A549 (cell line): Measurements from ENCODE around the gene TBX2. TPM values are rescaled to one million over a fixed set of nuclear protein-coding genes. Genes with fewer than 3 reads are reported as not detected.
A peak's percentile ranks its signal among the peaks of the same experiment; 100 is the strongest.

Source experiments
- ATAC-seq, 2 experiments: fragments of 200-7000 bp in 1 of 2; fragments of >200 bp in 1 of 2; cut with Nextera tagmentation in 1 of 2; cut with Tn5 transposase in 1 of 2; 3 replicates each; pipeline versions ENCODE4 v1.8.0 to v1.9.1; 2018 to 2020; ENCODE audit warnings: mild to moderate bottlenecking in 1 of 2, moderate library complexity in 1 of 2
- CTCF ChIA-PET: fragments of 300-600 bp; sonication (Branson Sonifier 250); formaldehyde crosslinking; extraction: SDS; loops from one replicate; lab custom pipeline; 2021; ENCODE audit warnings: antibody characterized with exemption, inconsistent platforms; lab: Yijun Ruan, JAX
- POLR2A ChIA-PET: fragments of 350-600 bp; formaldehyde crosslinking; extraction: SDS; loops from one replicate; lab custom pipeline; 2021; ENCODE audit warnings: antibody characterized with exemption, inconsistent platforms; lab: Yijun Ruan, JAX
- DNase-seq, 2 experiments: peaks; one replicate each; pipeline versions ENCODE4 v3.0.0 to v3.0.0-alpha.2; 2011 to 2016; ENCODE audit warnings: low read depth in 1 of 2, low spot score in 1 of 2
- FAIRE-seq: peaks from 2 replicates; lab custom pipeline; 2011; peaks lifted over from hg19 to GRCh38; lab: Jason Lieb, UNC
- H3K27ac ChIP-seq, 2 experiments: fragments of >200 bp; sonication (Bioruptor Twin); formaldehyde crosslinking; 3 replicates each; pipeline ENCODE4 v1.5.1; 2016 to 2017
- H3K4me1 ChIP-seq: fragments of >200 bp; sonication (Bioruptor Twin); formaldehyde crosslinking; 3 replicates; pipeline ENCODE4 v1.6.1; 2016
- H3K4me2 ChIP-seq: fragments of >200 bp; sonication (Bioruptor Twin); formaldehyde crosslinking; 3 replicates; pipeline ENCODE4 v1.6.1; 2016
- H3K4me3 ChIP-seq: fragments of >200 bp; sonication (Bioruptor Twin); formaldehyde crosslinking; 3 replicates; pipeline ENCODE4 v1.5.1; 2016
- H3K9me3 ChIP-seq: fragments of >200 bp; sonication (Bioruptor Twin); formaldehyde crosslinking; 3 replicates; pipeline ENCODE4 v1.6.1; 2016
- FOSL2 ChIP-seq, 2 experiments: fragments of 450-650 bp in 1 of 2; fragments of >200 bp in 1 of 2; sonication (Bioruptor Twin) in 1 of 2; formaldehyde crosslinking; IDR thresholded peaks; 2 replicates each; pipeline versions ENCODE4 v1.5.0 to v1.6.1; 2016 to 2020; ENCODE audit warnings: mild to moderate bottlenecking in 1 of 2, moderate library complexity in 1 of 2
- GATA3 ChIP-seq: IDR thresholded peaks from 2 replicates; pipeline ENCODE4 v1.6.1; 2012; ENCODE audit warnings: borderline replicate concordance
- HEYL ChIP-seq: fragments of 250-450 bp; sonication (Bioruptor Pico); IDR thresholded peaks from 2 replicates; pipeline ENCODE4 v1.8.0; 2021; ENCODE audit warnings: mild to moderate bottlenecking, moderate library complexity
- HOXB5 ChIP-seq: fragments of 250-450 bp; sonication (Bioruptor Pico); IDR thresholded peaks from 2 replicates; pipeline ENCODE4 v1.5.0; 2020; ENCODE audit warnings: mild to moderate bottlenecking, moderate library complexity
- JUN ChIP-seq, 2 experiments: fragments of >200 bp; sonication (Bioruptor Twin); formaldehyde crosslinking; IDR thresholded peaks; 2 replicates in 1 of 2; 3 replicates in 1 of 2; pipeline ENCODE4 v1.6.1; 2016 to 2017
- MYC ChIP-seq: IDR thresholded peaks from 2 replicates; pipeline ENCODE4 v1.6.1; 2012; ENCODE audit warnings: mild to moderate bottlenecking, inconsistent platforms, low read length, improper control_type of control experiment, borderline replicate concordance
- POLR2AphosphoS2 ChIP-seq: conservative IDR thresholded peaks from 2 replicates; pipeline ENCODE4 v1.6.1; 2012; ENCODE audit warnings: low read length, improper control_type of control experiment, inconsistent platforms
- RAD21 ChIP-seq, 2 experiments: fragments of >200 bp in 1 of 2; sonication (Bioruptor Twin) in 1 of 2; formaldehyde crosslinking in 1 of 2; IDR thresholded peaks in 1 of 2; conservative IDR thresholded peaks in 1 of 2; 2 replicates in 1 of 2; 3 replicates in 1 of 2; pipeline ENCODE4 v1.6.1; 2012 to 2018; ENCODE audit warnings: inconsistent platforms in 1 of 2
- REST ChIP-seq: fragments of 200-600 bp; sonication (generic); IDR thresholded peaks from 2 replicates; pipeline ENCODE4 v1.6.1; 2016; ENCODE audit warnings: antibody characterized with exemption, mild to moderate bottlenecking, moderate library complexity
- SREBF2 ChIP-seq: fragments of 450-650 bp; IDR thresholded peaks from 2 replicates; pipeline ENCODE4 v1.6.1; 2014; ENCODE audit warnings: mild to moderate bottlenecking, moderate library complexity
- ZFP36 ChIP-seq: fragments of 450-650 bp; IDR thresholded peaks from 2 replicates; pipeline ENCODE4 v1.6.1; 2014; ENCODE audit warnings: borderline replicate concordance; ENCODE audit not compliant: partially characterized antibody
- ZSCAN20 ChIP-seq: fragments of 250-450 bp; sonication (Bioruptor Pico); IDR thresholded peaks from 2 replicates; pipeline ENCODE4 v1.8.0; 2022; ENCODE audit warnings: mild to moderate bottlenecking, moderate library complexity
- WGBS: methylation state at CpG from one replicate; pipeline ENCODE4 v1.1.6; 2017; ENCODE audit errors: missing lambda C conversion rate; 5-methylcytosine and 5-hydroxymethylcytosine counted together
- polyA plus RNA-seq, 4 experiments: library from polyadenylated mRNA; depleted of rRNA in 3 of 4; stranded (reverse); fragments of >200 nt; fragmentation: RNase III in 1 of 4; extraction: RNeasy Plus Mini Kit Qiagen cat#74134 plus additional on column Dnase treatment in 1 of 4; gene quantifications; 2 replicates in 3 of 4; 3 replicates in 1 of 4; pipeline ENCODE4 v1.2.3, GENCODE V29; 2011 to 2017
- TF ChIP-seq, protein P1 (sequence below): fragments of 450-650 bp; IDR thresholded peaks from 2 replicates; pipeline ENCODE4 v1.6.1; 2014; ENCODE audit warnings: antibody characterized with exemption
- TF ChIP-seq, protein P2 (sequence below): IDR thresholded peaks from 2 replicates; pipeline ENCODE4 v1.6.1; 2012; ENCODE audit warnings: low read depth, borderline replicate concordance

TBX2 gene
- polyA plus RNA-seq, 2 of the 4 experiments (the other 2 are of a cell fraction) = 0.71 to 2.3 TPM

DNA sequence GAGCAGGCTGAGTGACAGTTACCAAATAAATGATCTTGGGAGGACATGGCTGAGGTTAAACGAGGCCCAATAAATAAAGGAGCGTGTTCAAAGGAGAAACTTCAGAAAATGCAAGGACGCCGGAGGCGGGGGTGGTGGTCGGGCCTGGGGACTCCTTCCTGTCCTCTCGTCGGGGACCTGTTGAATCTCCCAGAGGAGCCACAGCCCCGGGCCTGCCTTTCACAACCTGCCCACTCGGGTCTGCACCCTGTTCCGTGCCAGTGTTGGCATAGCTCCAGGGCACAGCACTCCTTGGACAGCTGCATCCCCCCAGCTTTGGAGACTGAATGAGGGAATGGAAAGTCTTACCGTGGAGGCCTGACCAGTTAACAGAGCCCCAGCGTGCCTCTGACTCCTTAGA is 44.4 kb downstream of the TBX2 start:
- 92% methylated on average over 13 of the region's 13 CpGs for WGBS
- no peak for TF ChIP-seq JUN (IDR thresholded peaks at IDR 0.05)
- no peak for TF ChIP-seq MYC
- TF ChIP-seq SREBF2 = no peak
- TF ChIP-seq POLR2AphosphoS2 = no peak
- no peak for ATAC-seq

DNA sequence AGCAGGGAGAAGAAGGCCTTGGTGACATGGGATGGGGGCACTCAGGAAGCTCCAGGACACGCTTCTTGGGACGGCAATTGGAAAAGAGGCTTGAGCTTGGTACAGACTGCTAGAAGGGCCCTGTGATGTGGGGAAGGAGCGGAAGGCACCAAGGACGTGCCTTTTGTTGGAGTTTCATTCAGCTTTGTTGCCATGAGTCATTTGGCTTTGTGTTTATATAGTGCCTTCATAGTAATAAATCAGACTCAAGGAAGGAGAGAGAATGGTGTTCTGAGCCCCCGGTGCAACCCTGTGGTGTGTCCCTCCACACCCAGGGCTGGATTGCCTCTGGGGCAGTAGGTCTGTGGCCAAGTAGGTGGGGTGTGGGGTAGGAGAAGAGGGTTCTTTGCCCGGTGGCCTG is 45.2 kb downstream of the TBX2 start:
- FAIRE-seq (peak; percentile 43), DNase-seq (peak; percentile 38 to 62), ATAC-seq (peak; percentile 61 to 85; a peak in 5 of 6 replicates)
- ChIA-PET CTCF (interaction anchor here (1.0 to 1.9 kb wide), 7 partner anchors 10 to 392 kb away, joined by 3 to 7 read pairs (median 3); no protein-coding TSS in a partner anchor), POLR2A (interaction anchor here (0.5 kb wide), 1 partner anchor 11 kb away, joined by 3 read pairs; no protein-coding TSS in a partner anchor)
- 48% methylated on average over 6 of the region's 6 CpGs for WGBS
- 0 out of 2 replicates have a peak, but pooled peaks have one; percentile 9 for TF ChIP-seq GATA3
- no peak for TF ChIP-seq FOSL2 (IDR thresholded peaks at IDR 0.05)
- TF ChIP-seq FOSL2 (CRISPR knock-in tag; IDR thresholded peaks at IDR 0.05) = peak; percentile 23; the same call in 1 of the 2 replicates
- 0 out of 5 replicates have a peak, but pooled peaks of 1 of the 2 experiments have one; percentile 8 for TF ChIP-seq RAD21 (conservative IDR thresholded peaks at IDR 0.05 in 1 of 2, IDR thresholded peaks at IDR 0.05 in 1 of 2)
- no peak for TF ChIP-seq HEYL (CRISPR knock-in tag)
- peak; percentile 49; the same call in 1 of the 2 replicates for TF ChIP-seq HOXB5 (CRISPR knock-in tag)
- no peak for TF ChIP-seq REST
- Histone ChIP-seq H3K4me3 (no peak overlapping the region), H3K4me2 (peak overlapping the region; percentile 42), H3K9me3 (no peaks in the 10 kb centered on the region), H3K27ac (peak overlapping the region; percentile 43; a peak in 5 of 6 replicates), H3K4me1 (peaks cover 13% of the 10 kb centered on the region)

More for the DNA sequence above, 44.4 kb downstream of the TBX2 start:
- Histone ChIP-seq H3K9me3 (no peaks in the 10 kb centered on the region), H3K4me3 (no peak overlapping the region), H3K4me2 (peak overlapping the region; percentile 42; the same call in 2 of the 3 replicates), H3K4me1 (peaks cover 13% of the 10 kb centered on the region), H3K27ac (peak overlapping the region; percentile 5 to 43; a peak in 3 of 6 replicates)
- CTCF ChIA-PET = interaction anchor here (1.3 to 1.9 kb wide), 3 partner anchors 16 to 31 kb away, joined by 4 to 7 read pairs (median 4); no protein-coding TSS in a partner anchor
- DNase-seq = no peak
- POLR2A ChIA-PET = interaction anchor here (0.5 to 0.7 kb wide), 2 partner anchors 11 to 12 kb away, joined by 3 to 4 read pairs; no protein-coding TSS in a partner anchor
- no peak for FAIRE-seq

DNA sequence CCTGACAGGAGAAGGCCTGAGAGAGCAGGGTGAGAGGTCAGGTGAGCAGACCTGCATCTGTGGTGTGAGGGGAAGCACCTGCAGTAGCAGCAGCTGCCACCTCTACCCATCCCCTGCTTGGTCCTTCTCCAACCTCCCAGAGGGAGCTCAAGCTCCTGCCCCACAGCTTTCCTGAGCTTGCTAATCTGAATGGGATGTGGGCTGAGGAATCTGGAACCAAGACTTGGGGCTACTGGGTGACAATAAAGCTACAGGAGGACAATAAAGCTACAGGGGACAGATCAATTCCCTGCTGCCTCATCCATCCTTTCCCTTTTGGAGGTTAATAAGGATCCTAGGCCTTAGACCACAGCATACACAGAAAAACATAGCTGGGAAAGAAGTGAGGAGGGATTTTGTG is 47.7 kb downstream of the TBX2 start:
- FAIRE-seq (no peak), ATAC-seq (no peak), DNase-seq (no peak)
- Histone ChIP-seq H3K4me2 (no peak overlapping the region), H3K4me1 (peaks cover 13% of the 10 kb centered on the region), H3K4me3 (no peak overlapping the region), H3K9me3 (no peaks in the 10 kb centered on the region), H3K27ac (no peak overlapping the region)
- ChIA-PET POLR2A (no interaction called here), CTCF (interaction anchor here (0.5 to 1.7 kb wide), 10 partner anchors 14 to 774 kb away, joined by 3 to 5 read pairs (median 3); no protein-coding TSS in a partner anchor)
- TF ChIP-seq, protein P1, sequence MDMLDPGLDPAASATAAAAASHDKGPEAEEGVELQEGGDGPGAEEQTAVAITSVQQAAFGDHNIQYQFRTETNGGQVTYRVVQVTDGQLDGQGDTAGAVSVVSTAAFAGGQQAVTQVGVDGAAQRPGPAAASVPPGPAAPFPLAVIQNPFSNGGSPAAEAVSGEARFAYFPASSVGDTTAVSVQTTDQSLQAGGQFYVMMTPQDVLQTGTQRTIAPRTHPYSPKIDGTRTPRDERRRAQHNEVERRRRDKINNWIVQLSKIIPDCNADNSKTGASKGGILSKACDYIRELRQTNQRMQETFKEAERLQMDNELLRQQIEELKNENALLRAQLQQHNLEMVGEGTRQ = no peak
- TF ChIP-seq HOXB5 (CRISPR knock-in tag) = no peak
- no peak for TF ChIP-seq ZSCAN20 (CRISPR knock-in tag)
- TF ChIP-seq, protein P2, sequence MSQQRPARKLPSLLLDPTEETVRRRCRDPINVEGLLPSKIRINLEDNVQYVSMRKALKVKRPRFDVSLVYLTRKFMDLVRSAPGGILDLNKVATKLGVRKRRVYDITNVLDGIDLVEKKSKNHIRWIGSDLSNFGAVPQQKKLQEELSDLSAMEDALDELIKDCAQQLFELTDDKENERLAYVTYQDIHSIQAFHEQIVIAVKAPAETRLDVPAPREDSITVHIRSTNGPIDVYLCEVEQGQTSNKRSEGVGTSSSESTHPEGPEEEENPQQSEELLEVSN = no peak
- no peak for TF ChIP-seq ZFP36
